Hypothalamus (tissue), 51 donors: ENCODE results near the gene SRMS.
A peak's percentile ranks its signal among the peaks of the same experiment; 100 is the strongest.

Experiments
- DNase-seq, 51 donors: peaks; one replicate each; lab custom pipeline; 2025; lab: John Stamatoyannopoulos, UW

The SRMS gene

GRCh38 chr20:63507083-63507743 is 40.3 kb downstream of the SRMS start:
- no peak for DNase-seq

GRCh38 chr20:63505723-63506122 is 41.8 kb downstream of the SRMS start:
- no peak for DNase-seq

DNA sequence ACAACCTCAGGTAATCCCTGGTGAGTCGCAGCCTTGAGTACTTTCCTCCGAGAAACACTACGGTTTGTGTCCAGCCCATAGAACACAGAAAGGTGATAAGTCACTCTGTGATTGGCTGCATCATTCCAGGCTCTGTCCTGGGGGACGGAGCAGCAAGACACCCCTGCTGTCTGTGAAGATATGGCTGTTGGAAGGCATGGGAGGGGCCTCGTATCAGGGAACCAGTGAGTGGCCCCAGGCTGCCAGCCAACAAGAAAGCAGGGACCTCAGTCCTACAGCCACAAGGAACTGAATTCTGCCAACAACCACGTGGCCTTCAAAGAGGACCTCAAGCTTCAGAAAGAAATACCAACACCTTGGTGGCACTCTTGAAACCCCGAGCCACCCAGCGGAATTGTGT is 42.3 kb downstream of the SRMS start:
- no peak for DNase-seq

GRCh38 chr20:63504642-63505041 is 42.9 kb downstream of the SRMS start:
- no peak for DNase-seq

DNA sequence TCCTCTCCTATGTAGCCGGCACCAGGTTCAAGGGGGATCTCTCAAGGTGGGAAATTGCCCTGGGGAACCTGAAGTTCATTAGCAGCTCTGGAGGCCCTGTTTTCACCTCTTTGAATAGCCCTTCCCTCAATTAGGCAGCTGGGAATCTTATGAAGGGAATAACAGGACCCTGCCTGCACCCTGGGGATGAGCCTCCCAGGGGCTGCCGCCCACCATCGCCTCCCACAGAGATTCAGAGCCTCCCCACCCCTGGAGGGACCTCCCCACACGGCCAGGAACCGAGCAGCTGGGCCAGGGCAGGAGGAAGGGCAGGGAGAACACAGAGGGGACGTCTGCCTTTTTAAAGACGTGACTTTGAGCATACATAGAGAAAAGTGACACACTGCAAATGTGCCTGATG is 44.0 kb downstream of the SRMS start:
- DNase-seq = no peak

DNA sequence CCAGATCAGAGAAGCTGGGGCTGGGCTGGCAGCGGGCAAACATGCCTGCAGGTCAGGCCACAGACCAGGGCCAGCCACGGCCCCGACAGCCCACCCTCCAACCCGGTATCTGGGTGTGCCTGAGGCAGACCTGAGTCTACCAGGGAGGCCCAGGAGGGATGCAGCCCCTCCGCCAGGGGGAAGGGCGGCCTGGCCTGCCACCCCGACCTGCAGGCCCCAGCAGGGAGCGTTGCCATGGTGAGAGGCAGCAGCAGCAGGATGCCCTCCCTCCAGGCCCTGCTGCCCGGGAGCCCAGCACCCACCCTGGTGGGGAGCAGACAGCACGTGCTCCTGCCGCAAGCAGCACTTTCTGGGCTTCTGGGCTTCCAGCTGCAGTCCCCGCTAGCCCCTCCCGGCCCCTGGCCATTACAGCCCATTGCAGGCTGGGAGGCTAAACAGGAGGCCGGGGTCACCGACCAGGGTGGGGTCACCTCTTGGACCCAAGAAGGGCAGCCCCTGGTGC is 44.8 kb downstream of the SRMS start:
- peak in 1 of 51 donors; percentile 23 for DNase-seq

DNA sequence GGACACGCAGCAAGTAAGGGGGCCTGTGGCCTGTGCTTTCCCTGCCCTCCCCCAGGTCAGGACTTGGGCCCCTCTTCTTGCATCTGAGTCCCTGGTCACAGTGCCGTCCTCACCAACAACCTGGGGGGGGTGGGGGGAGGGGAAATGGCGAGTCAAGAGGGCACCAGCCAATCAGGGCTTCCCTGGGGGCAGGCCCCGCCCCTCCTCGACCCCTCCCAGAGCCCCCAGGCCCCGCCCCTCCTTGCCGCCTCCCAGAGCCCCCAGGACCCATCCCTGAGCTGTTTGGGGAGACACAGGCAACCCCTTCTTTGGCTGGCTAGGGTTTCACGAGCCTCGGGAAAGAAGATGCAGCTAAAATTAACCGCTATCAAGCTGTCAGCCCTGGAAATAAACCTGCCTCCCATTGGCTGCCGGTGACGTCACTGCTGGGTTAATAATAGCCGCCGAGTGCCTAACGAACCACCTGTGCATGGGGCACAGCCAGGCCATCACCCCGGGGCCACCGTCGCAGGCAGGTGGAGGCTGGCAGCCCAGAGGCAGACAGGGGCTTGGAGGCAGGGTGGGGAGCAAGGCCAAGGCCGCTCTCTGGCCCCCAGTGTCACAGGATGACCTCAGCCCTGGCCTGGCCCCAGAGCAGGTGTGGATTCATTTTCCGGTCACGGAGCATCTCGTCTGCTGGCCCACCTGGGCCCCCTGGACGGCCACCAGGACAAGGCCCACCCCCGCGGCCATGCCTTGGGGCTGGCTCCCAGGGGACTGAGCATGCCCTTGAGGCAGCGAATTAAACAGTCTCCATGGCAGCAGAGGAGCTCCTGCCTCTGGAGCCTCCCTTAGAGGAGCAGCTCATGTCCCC is 45.5 kb downstream of the SRMS start:
- peak in 23 of 51 donors; percentile 14 to 76 (median 51) for DNase-seq

DNA sequence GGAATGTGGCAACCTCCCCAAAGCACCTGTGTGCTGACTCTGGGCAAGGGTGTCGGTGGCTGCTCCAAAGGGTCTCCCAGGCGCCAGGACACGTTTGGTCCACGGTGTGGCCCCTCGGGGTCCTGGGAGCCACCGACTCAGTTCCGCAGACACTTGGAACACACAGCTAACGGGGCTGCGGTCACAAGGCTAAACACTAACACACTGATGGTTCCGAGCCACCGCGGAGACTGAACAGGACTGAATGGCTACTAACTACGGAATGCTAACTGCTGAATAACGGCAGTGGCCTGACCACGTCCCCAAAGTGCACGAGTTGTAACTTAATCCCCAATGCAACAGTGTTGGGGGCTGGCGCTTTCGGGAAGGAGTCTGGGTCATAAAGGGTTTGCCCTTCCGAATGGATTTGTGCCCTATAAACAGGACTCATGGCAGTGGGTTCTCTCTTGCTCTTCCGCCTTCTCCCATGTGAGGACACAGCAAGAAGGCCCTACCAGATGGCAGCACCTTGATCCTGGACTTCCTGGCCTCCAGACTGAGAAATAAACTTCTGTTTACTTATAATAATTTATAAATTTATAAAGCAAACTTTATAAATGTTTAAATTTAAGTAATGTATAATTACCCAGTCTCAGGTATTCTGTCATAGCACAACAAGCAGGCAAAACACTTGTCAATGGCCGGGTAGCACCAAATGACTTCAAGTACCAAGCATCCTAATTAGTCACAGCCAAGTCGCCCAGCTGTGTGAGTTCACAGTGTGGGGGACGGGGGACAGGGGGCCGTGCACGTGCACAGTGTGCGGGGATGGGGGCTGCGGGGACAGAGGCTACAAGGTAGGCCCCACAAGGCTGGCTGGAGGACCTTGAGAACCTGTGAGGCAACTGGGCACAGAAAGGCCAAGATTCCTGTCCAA is 46.4 kb downstream of the SRMS start:
- DNase-seq = no peak

DNA sequence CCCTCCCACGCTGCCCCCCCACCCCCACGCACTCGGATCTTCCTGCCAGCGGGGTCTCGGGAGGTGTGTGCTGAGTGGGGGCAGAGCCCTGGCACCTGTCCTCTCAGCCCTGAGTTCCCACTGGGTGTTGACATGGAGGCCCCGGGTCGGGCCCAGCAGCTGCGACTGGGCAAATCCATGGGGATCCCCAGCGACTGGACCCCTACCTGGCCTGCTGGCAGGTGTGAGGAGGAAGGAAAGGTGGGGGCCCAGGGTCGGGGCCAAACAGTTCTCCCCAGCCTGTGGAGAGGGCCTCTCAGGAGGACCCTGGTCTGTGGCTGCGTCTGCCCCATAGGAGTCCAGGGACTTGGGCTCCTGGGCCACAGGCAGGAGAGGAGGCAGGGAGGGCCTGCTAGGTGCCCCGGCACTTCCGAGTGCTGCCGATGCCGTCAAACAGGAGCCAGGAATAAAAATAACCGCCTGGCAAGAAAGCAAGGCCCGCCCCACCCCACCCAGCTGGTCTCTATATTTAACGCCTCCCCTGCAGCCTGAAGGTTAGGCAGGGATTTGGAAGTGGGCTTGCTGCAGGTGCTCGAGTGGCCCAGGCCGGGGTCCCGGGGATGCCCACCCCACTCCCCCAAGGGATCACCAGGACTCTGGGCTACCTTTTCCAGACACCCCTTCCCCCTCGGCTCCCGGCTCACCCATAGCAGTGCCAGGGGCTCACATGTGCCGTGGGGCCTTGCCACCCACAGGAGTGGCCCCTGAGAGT is 47.2 kb downstream of the SRMS start:
- DNase-seq = no peak

DNA sequence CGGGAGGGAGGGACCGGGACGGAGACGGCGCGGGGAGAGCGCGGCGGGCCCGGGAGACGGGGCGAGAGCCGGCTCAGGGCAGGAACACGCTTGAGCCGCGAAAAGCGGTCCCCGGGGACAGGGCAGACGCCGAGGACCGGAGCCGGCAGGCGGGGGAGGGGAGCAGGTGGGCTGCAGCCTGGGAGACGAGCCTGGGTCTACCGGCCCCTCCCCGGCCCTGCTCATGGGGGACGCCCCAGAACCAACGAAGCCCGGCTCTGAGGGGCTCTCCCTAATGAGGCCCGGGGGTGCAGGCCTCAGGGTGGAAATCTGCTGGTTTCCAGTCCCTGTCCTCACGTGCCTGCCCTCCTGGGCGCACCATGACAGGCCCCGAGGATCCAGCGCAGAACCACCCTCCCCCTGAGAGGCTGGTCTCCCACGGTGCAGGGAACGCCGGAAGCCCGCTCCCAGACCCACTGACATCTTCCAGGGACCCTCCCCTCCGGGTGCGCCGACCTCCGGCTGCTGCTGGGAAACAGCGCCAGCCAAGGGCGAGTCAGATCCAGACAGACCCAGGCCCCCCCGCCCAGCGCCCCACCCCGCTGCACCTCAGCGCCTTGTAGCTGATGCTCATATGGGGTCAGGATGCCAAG is 48.1 kb downstream of the SRMS start:
- DNase-seq = no peak

DNA sequence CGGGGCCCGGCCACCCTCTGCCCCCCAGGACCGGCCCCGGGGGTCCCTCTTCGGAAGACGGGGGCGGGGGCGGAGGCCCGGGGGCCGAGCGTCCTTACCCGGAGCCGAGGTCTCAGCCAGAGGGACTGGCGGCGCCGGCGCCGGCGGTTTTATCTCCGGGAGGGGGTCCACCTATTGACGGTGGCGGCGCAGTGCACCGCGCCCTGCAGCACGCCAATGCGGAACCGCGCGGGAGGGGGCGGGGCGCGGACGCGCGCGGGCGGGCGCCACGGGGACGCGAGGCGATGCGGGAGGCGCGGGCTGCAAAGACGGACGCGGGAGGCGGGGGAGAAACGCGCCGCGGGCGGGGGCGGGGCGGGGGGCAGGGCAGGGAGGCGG is 48.6 kb downstream of the SRMS start, which contains the start of gene EEF1A2:
TSS of gene EEF1A2 (minus strand) at position 124 of the 378 bp plus-strand sequence. CDS start 1,320 bp downstream, outside the sequence.
- peak in 17 of 51 donors; percentile 12 to 65 (median 46) for DNase-seq

DNA sequence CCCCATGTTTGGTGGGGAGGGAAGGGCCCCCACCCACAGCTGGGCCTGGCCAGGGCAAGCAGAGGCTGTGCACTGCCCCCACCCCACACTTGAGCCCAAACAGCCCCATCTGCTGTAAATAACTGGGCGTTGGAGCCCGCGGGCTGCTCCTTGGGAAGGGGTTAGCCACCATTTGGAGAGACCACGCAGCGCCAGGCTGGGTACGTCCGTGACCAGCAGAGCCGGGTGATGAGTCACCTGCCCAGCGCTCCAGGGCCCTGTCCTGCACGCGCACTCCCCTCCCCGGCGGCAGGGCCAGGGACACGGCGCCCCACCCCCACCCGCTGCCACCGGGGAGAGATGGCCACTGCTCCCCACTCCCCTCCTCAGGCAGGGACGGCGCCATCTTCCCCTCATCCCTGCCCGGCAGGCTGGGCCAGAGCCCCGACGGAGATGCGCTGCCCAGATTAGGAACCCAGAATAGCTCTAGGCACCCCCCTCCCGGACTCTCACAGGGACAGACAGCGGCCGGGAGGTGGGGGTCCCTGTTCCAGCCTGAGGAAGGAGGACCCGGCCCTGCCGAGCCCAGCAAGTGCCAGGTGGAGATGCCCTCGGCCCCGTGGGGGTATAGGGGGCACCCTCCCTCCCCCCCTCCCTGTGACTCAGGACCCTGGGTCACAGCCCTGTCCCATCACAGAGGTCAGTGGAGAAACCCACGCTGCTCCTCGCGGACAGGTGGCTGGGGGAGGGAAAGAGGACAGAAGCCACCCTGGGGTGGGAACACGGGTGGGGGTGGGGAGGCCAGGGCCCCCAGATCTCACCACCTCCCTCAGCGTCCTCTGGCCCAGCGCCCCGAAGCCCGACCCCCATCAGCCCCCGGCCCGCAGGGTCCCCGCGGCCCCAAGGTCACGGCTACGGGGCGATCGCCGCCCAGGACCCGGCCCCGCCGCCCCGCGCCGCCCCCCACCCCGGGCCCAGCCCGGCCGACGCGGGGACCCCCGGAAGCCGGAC is 49.3 kb downstream of the SRMS start:
- DNase-seq = peak in 8 of 51 donors; percentile 25 to 73 (median 32)

DNA sequence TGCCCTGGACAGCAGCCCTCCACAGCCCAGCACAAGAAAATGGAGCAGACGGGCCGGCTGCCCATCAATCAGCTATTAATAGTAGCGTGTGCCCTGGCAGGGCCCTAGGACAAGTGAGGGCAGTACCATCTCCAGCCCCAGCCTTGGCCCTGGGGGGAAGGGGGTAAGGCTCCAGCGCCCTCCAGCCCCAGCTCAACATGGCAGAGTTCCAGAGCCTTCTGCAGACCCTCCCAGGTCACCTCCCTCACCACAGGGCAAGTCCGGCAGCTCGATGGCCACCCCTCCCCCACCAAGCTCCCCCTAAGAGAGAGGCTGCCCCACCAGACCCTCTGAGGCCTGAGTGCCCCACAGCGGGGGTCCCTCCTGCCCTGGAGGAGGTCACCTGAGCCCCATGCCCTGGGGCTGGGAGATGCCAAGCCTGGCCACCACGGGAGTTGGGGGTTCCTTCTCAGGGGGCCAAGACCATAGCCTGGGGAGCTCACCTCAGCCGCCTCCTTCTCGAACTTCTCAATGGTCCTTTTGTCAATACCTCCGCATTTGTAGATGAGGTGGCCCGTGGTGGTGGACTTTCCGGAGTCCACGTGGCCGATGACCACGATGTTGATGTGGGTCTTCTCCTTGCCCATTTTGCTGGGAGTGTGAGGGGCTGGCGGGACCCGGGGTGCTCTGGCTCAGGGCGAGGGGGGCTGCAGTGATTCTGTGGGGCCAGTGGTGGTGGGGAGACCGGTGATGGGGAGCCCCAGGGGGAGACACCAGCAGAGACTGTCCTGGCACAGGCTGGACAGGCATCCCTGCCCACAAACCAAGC is 50.2 kb downstream of the SRMS start:
- no peak for DNase-seq

- DNase-seq = no peak
Measured at GRCh38 chr20:63496596-63497120, 50.9 kb downstream of the SRMS start.

GRCh38 chr20:63495741-63496595 is 51.6 kb downstream of the SRMS start:
- DNase-seq = peak in 34 of 51 donors; percentile 12 to 77 (median 40)

- DNase-seq = no peak
Measured at GRCh38 chr20:63495167-63495720, 52.3 kb downstream of the SRMS start.
